Trophoblast cell (in vitro differentiated cells and primary cell): Measurements from ENCODE around the gene RPL35.
"Not testable (repeated sequence)": the region's sequence is repeated elsewhere in the genome, so short reads cannot be mapped to it uniquely, and the experiment has no call there.

Experiments used
- DNase-seq, 2 donors: peaks; one replicate each; pipeline ENCODE4 v3.0.0-alpha.2; 2016
- H2AFZ ChIP-seq: 2 replicates; pipeline ENCODE4 v1.6.1; 2013; ENCODE audit warnings: low read length, moderate library complexity, mild to moderate bottlenecking; ENCODE audit not compliant: insufficient read depth, poor library complexity
- H2AK5ac ChIP-seq: 2 replicates; pipeline ENCODE4 v1.6.1; 2013; ENCODE audit warnings: mild to moderate bottlenecking, low read length
- H2BK120ac ChIP-seq: 2 replicates; pipeline ENCODE4 v1.6.1; 2013; ENCODE audit warnings: low read length, mild to moderate bottlenecking, moderate library complexity; ENCODE audit not compliant: insufficient read depth, poor library complexity
- H2BK12ac ChIP-seq: 2 replicates; pipeline ENCODE4 v1.6.1; 2013; ENCODE audit warnings: mild to moderate bottlenecking, low read length, moderate library complexity
- H2BK5ac ChIP-seq: 2 replicates; pipeline ENCODE4 v1.6.1; 2013; ENCODE audit warnings: low read length, low read depth, moderate library complexity, mild to moderate bottlenecking; ENCODE audit not compliant: poor library complexity
- H3K14ac ChIP-seq: 2 replicates; pipeline ENCODE4 v1.6.1; 2013; ENCODE audit warnings: mild to moderate bottlenecking, low read length
- H3K18ac ChIP-seq: 2 replicates; pipeline ENCODE4 v1.6.1; 2013; ENCODE audit warnings: mild to moderate bottlenecking, low read length
- H3K23ac ChIP-seq: 2 replicates; pipeline ENCODE4 v1.6.1; 2013; ENCODE audit warnings: low read length
- H3K27ac ChIP-seq: 2 replicates; pipeline ENCODE4 v1.5.1; 2013; ENCODE audit warnings: low read depth, mild to moderate bottlenecking, inconsistent platforms, low read length, moderate library complexity
- H3K27me3 ChIP-seq: 2 replicates; pipeline ENCODE4 v1.6.1; 2013; ENCODE audit warnings: inconsistent platforms, mild to moderate bottlenecking, low read length, moderate library complexity; ENCODE audit not compliant: insufficient read depth
- H3K36me3 ChIP-seq, 2 experiments: 1 replicate in 1 of 2; 2 replicates in 1 of 2; pipeline ENCODE4 v1.6.1; 2013; ENCODE audit warnings: low read length in 2 of 2, mild to moderate bottlenecking in 2 of 2, moderate library complexity in 1 of 2; ENCODE audit not compliant: insufficient read depth in 2 of 2, control insufficient read depth in 1 of 2
- H3K4ac ChIP-seq: 2 replicates; pipeline ENCODE4 v1.6.1; 2013; ENCODE audit warnings: low read depth, mild to moderate bottlenecking, low read length, moderate library complexity
- H3K4me1 ChIP-seq, 2 experiments: 1 replicate in 1 of 2; 2 replicates in 1 of 2; pipeline ENCODE4 v1.6.1; 2013; ENCODE audit warnings: low read length in 2 of 2, mild to moderate bottlenecking in 2 of 2, moderate library complexity in 1 of 2; ENCODE audit not compliant: insufficient read depth in 2 of 2, control insufficient read depth in 1 of 2
- H3K4me2 ChIP-seq: 2 replicates; pipeline ENCODE4 v1.6.1; 2013; ENCODE audit warnings: inconsistent platforms, mild to moderate bottlenecking, low read length, moderate library complexity
- H3K4me3 ChIP-seq: 2 replicates; pipeline ENCODE4 v1.5.1; 2013; ENCODE audit warnings: mild to moderate bottlenecking, low read depth, low read length, inconsistent platforms
- H3K79me1 ChIP-seq: one replicate; pipeline ENCODE4 v1.6.1; 2013; ENCODE audit warnings: low read length
- H3K79me2 ChIP-seq: 2 replicates; pipeline ENCODE4 v1.6.1; 2013; ENCODE audit warnings: low read length, mild to moderate bottlenecking; ENCODE audit not compliant: control insufficient read depth, insufficient read depth, poor library complexity
- H3K9ac ChIP-seq: 2 replicates; pipeline ENCODE4 v1.6.1; 2013; ENCODE audit warnings: mild to moderate bottlenecking, low read length
- H3K9me3 ChIP-seq: 2 replicates; pipeline ENCODE4 v1.6.1; 2013; ENCODE audit warnings: low read depth, mild to moderate bottlenecking, control low read depth, inconsistent platforms, low read length; ENCODE audit not compliant: insufficient read depth
- H4K12ac ChIP-seq: 2 replicates; pipeline ENCODE4 v1.6.1; 2013; ENCODE audit warnings: low read depth, mild to moderate bottlenecking, low read length, moderate library complexity
- H4K8ac ChIP-seq: 2 replicates; pipeline ENCODE4 v1.6.1; 2013; ENCODE audit warnings: low read depth, mild to moderate bottlenecking, low read length, moderate library complexity
- H4K91ac ChIP-seq: one replicate; pipeline ENCODE4 v1.6.1; 2013; ENCODE audit warnings: low read depth, mild to moderate bottlenecking, low read length, moderate library complexity
- WGBS: extraction: QIAGEN DNeasy Blood & Tissue Kit; methylation state at CpG from one replicate; pipeline ENCODE4 v1.1.7; 2013; ENCODE audit warnings: missing lambda C conversion rate; ENCODE audit not compliant: insufficient read length, insufficient coverage; ENCODE audit errors: extremely low coverage; 5-methylcytosine and 5-hydroxymethylcytosine counted together

RPL35 gene

DNA sequence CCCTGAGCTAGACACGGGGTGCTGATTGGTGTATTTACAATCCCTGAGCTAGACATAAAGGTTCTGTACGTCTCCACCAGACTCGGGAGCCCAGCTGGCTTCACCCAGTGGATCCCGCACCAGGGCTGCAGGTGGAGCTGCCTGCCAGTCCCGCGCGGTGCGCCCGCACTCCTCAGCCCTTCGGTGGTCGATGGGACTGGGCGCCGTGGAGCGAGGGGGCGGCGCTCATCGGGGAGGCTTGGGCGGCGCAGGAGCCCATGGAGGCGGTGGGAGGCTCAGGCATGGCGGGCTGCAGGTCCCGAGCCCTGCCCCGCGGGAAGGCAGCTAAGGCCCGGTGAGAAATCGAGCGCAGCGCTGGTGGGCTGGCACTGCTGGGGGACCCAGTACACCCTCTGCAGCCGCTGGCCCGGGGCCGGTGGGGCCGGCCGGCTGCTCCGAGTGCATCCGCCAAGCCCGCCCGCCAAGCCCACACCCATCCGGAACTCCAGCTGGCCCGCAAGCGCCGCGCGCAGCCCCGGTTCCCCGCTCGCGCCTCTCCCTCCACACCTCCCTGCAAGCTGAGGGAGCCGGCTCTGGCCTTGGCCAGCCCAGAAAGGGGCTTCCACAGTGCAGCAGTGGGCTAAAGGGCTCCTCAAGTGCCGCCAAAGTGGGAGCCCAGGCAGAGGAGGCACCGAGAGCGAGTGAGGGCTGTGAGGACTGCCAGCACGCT, 23.0 kb downstream of the RPL35 start:
- H3K4me2 ChIP-seq, H2AK5ac ChIP-seq, H3K14ac ChIP-seq, H3K23ac ChIP-seq, H3K18ac ChIP-seq, H3K79me2 ChIP-seq, DNase-seq, H2BK12ac ChIP-seq, H4K91ac ChIP-seq, H3K9ac ChIP-seq, H3K4ac ChIP-seq, H3K36me3 ChIP-seq, H4K12ac ChIP-seq, H2AFZ ChIP-seq, H4K8ac ChIP-seq, H2BK120ac ChIP-seq, H3K9me3 ChIP-seq, H3K27ac ChIP-seq, H2BK5ac ChIP-seq, H3K79me1 ChIP-seq, H3K27me3 ChIP-seq, H3K4me3 ChIP-seq: not testable (repeated sequence)
- WGBS: no CpG with 5 or more reads among the region's 52 CpGs
- peaks cover 12 to 16% of the 10 kb centered on the region in 2 experiments for H3K4me1 ChIP-seq

DNA sequence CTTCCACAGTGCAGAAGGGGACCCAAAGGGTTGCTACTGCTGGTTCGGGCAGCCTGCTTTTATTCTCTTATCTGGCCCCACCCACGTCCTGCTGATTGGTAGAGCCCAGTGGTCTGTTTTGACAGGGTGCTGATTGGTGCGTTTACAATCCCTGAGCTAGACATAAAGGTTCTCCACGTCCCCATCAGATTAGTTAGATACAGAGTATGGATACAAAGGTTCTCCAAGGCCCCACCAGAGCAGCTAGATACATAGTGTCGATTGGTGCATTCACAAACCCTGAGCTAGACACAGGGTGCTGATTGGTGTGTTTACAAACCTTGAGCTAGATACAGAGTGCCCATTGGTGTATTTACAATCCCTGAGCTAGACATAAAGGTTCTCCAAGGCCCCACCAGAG, 23.6 kb downstream of the RPL35 start:
- DNase-seq, H3K27me3 ChIP-seq, H4K12ac ChIP-seq, H3K23ac ChIP-seq, H3K4ac ChIP-seq, H2BK120ac ChIP-seq, H2BK12ac ChIP-seq, H2AFZ ChIP-seq, H3K4me3 ChIP-seq, H3K9ac ChIP-seq, H3K9me3 ChIP-seq, H4K8ac ChIP-seq, H3K79me1 ChIP-seq, H2AK5ac ChIP-seq, H3K18ac ChIP-seq, H3K27ac ChIP-seq, H3K4me2 ChIP-seq, H3K79me2 ChIP-seq, H3K36me3 ChIP-seq, H2BK5ac ChIP-seq, H3K14ac ChIP-seq, H4K91ac ChIP-seq: not testable (repeated sequence)
- no CpG with 5 or more reads among the region's 5 CpGs for WGBS
- H3K4me1 ChIP-seq: peaks cover 9 to 16% of the 10 kb centered on the region in 2 experiments

- Histone ChIP-seq H3K4me2 (no peak overlapping the region), H3K4me1 (peaks cover 0 to 3% of the 10 kb centered on the region in 2 experiments), H3K27ac (no peak overlapping the region), H3K14ac (no peak overlapping the region), H2AFZ (peak overlapping the region; percentile 43), H2BK12ac (no peak overlapping the region), H3K79me1 (peaks cover 3% of the 10 kb centered on the region), H3K4ac (no peak overlapping the region), H3K23ac (no peak overlapping the region), H3K27me3 (no peaks in the 10 kb centered on the region), H3K9me3 (no peaks in the 10 kb centered on the region), H4K91ac (no peak overlapping the region), H3K36me3 (no peaks in the 10 kb centered on the region), H4K12ac (no peak overlapping the region), H3K79me2 (no peaks in the 10 kb centered on the region), H4K8ac (no peak overlapping the region), H3K18ac (no peak overlapping the region), H2BK5ac (no peak overlapping the region), H3K9ac (no peak overlapping the region), H2AK5ac (peak overlapping the region; percentile 20), H2BK120ac (no peak overlapping the region), H3K4me3 (no peak overlapping the region)
- WGBS: no CpG with 5 or more reads among the region's 13 CpGs
- DNase-seq: no peak
Measured at GRCh38 chr9:124835026-124835557, 26.7 kb downstream of the RPL35 start.

- Histone ChIP-seq H4K8ac (no peak overlapping the region), H3K9ac (no peak overlapping the region), H2BK12ac (peak overlapping the region; percentile 45), H3K18ac (no peak overlapping the region), H3K79me1 (peaks cover 3% of the 10 kb centered on the region), H4K91ac (peak overlapping the region; percentile 55), H2AFZ (peak overlapping the region; percentile 6), H3K79me2 (no peaks in the 10 kb centered on the region), H3K9me3 (no peaks in the 10 kb centered on the region), H3K4ac (no peak overlapping the region), H4K12ac (no peak overlapping the region), H3K14ac (peak overlapping the region; percentile 40), H2BK5ac (no peak overlapping the region), H3K27ac (no peak overlapping the region), H2AK5ac (peak overlapping the region; percentile 56), H3K4me2 (no peak overlapping the region), H3K4me3 (no peak overlapping the region), H3K36me3 (no peaks in the 10 kb centered on the region), H3K4me1 (peaks cover 0 to 3% of the 10 kb centered on the region in 2 experiments), H3K23ac (no peak overlapping the region), H2BK120ac (no peak overlapping the region), H3K27me3 (no peaks in the 10 kb centered on the region)
- DNase-seq: no peak
- no CpG with 5 or more reads among the region's 7 CpGs for WGBS
Measured at GRCh38 chr9:124834591-124834990, 27.2 kb downstream of the RPL35 start.
